Raji (cell line): ENCODE measurements around the gene KIF3C.

Source experiments
- POLR2A ChIP-seq: IDR thresholded peaks from 2 replicates; pipeline ENCODE4 v1.6.1; 2011; ENCODE audit warnings: low read depth, low read length, control low read depth; ENCODE audit not compliant: insufficient read depth

The KIF3C gene

GRCh38 chr2:26002632-26003310 is 20.5 kb upstream of the KIF3C start:
- no peak for TF ChIP-seq POLR2A

- no peak for TF ChIP-seq POLR2A
Measured at GRCh38 chr2:26001743-26002351, 19.6 kb upstream of the KIF3C start.

DNA sequence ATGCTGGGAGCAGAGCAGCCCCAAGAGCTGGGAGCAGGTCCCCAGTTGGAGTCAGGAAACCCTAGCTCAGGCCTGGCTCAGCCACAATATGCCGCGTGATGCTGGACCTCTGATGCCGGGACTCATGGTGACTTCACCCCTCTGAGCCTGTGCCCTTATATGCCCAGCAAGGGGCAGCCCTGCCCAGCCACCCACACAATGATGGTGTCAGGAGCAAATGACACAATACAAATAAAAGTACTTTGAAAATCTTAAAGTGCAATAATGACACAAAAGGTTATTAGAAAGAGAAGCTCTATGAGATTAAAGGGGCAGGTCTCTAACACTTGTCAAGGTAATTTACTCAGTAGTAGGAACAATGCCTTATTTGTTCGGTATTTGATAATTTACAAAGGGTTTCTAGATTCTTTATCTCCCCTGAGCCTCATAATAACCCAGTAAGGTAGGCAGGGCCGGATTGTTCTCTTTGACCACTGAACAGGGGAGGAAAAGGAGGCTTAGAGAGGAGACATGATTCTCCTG is 18.3 kb upstream of the KIF3C start:
- no peak for TF ChIP-seq POLR2A

DNA sequence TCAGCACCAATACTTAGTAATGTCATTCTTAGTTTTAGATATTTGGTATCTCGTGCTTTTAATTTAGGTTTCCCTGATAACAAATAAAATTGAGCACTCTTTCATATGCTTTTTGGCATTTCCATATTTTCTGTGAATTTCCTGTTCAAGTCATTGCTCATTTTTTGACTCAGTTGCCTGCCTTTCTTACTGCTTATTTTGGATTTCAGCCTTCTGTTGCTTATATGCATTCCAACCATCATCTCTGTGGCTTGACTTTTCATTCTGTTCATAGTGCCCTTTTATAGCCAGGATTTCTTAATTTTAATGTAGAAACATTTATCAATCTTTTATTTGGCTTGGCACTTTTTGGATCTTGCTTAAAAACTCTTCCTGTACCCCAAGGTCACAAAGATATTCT is 14.5 kb upstream of the KIF3C start:
- TF ChIP-seq POLR2A = no peak

DNA sequence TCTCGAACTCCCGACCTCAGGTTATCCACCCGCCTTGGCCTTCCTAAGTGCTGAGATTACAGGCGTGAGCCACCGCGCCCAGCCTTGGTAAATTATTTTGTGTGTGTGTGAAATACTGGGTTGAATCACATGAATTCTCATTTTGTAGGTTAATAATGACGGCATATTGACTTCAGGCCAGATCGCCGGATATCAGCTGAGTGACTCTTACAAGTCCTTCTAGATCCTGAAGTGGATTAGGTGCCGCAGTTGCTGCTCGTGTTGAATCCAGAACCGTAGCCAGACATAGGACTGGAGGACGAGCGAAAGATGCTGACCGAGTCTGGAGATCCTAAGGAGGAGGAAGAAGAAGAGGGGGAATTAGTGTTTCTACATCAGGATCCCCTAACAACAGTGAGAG is 12.2 kb upstream of the KIF3C start:
- no peak for TF ChIP-seq POLR2A

DNA sequence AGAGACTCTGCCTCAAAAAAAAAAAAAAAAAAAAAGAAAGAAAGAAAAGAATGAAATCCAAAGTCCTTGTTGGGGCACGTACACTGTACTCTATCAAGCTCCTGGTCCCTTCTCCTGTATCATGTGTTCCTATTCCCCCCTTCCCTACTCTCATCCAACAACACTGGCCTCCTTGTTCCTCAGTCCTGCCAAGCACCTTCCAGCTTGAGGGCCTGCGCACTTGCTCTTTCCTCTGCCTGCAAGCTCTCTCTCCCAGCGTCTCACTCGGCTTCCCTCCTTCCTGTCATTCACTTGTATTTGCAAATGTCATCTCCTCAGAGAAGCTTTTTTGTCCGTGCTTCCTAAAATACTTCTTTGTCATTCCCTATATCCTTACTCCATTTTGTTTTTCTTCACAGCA is 10.8 kb upstream of the KIF3C start:
- TF ChIP-seq POLR2A = no peak

- TF ChIP-seq POLR2A = no peak
Measured at GRCh38 chr2:25992556-25992955, 10.3 kb upstream of the KIF3C start.

DNA sequence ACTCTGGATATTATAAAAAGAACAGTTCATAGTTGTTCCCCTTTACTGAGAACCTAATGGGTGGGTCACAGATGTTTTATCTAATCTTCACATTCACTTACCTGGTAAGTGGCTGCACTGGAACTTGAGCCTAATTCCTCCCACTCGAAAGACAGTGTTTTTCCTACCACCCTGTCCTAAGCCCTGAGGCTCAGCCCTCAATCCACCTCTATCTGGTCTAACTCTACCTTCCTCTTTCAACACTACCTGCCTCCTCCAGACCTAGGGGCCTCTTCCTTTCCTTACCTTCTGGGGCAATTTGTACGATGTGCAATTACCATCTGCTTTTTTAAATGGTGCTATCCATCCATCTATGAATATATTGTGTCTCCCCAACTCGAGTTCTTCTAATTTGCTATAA is 9.7 kb upstream of the KIF3C start:
- TF ChIP-seq POLR2A = no peak

GRCh38 chr2:25989154-25989553 is 6.9 kb upstream of the KIF3C start:
- TF ChIP-seq POLR2A = no peak

DNA sequence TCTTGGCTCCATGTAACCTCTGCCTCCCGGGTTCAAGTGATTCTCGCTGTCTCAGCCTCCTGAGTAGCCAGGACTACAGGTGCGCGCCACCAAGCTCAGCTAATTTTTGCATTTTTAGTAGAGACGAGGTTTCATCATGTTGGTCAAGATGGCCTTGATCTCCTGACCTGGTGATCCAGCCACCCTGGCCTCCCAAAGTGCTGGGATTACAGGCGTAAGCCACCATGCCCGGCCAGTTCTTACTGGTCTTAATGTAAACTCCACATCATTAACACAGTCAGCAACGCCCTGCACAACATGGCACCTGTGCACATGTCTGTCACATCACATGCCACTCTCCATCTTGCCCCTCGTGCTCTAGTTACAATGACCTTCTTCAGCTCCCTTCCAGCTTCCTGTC is 5.8 kb upstream of the KIF3C start:
- no peak for TF ChIP-seq POLR2A

DNA sequence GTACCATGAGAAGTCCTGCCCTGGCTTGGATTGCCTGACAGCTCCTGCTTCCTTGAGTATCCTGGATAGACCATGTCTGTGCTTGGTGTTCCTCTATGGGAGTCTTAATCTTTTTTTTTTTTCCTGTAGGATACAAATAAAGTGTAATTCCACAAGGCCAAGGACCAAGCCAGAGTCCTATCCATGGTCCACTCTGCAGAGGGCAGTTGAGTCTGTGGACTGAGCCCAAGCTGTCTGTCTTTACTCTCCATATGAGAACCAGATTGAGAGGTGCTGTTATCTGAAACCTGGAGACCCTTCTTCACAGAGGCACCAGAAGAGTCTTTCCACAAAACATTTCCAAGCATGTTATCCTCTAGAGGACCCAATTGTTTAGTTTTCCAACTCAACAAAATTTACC is 1.4 kb upstream of the KIF3C start:
- no peak for TF ChIP-seq POLR2A

- no peak for TF ChIP-seq POLR2A
Measured at GRCh38 chr2:25982968-25983280, 627 bp upstream of the KIF3C start.

DNA sequence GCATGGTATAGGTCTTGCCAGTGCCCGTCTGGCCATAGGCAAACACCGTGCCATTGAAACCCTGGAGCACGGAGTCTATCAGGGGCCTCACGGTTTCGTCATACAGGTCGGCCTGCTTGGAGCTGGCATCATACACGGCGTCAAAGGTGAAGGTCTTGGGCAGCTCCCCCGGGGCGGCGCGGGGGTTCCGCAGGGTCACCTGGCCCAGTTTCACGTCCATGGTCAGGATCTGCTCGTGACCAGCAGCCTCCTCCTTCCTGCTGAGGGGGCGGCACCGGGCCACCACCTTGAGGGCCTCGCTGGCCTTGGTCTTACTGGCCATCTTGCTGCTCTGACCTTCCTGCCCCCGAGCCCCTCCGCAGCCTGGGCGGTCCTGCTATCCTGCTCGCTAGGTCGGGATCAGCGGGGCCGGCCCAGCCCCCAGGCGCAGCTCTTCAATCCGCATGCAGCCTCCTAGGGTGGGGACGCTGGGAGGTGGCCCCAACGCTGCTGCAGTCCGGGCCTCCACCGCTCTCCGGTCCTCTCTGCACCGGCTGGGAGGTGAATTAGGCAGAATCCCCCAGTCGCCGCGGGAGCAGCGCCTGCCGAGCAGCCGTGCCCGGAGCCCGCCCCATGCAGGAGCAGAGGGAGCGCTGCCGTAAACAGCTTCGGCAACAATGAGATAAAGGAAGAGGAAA is 563 bp downstream of the KIF3C start:
- no peak for TF ChIP-seq POLR2A

GRCh38 chr2:25980951-25981350 is 1.3 kb downstream of the KIF3C start:
- TF ChIP-seq POLR2A = no peak

DNA sequence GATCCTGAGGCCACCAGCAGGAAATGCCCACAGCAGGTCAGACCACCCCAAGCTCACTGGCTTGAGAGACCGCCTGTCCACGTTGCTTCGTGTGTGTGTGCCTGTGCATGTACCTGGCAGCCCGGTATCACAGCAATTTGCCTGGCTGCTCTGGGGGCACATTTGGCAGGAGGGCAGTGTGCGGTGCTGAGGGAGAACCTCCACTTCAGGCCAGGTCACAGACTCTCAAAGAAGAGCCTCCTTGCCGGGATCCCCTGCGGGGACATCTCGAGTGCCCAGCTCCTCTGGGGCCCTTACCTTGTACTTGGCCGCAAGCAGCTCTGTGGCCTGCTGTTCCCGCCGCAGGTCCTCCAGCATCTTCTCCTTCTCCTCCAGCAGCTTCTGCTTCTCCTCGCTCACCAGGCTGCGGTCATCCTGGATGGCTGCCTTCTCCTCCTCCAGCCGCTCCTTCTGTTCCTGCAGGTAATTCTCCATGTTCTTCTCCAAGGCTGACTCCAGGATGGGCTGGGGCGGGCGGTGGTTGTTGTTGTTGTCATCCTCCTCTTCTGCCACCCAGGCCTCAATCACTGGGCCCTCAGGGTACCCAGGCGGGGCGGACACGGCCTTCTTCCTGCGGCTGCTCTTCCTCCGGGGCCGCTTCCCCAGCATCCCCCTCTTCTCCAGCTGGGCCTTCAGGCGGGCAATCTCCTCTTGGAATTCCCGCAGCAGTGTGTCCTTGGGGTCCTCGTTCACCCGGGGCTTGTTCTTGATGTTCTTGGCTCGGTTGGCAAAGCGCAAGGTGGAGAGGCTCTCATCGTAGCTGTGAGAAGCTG is 2.0 kb downstream of the KIF3C start:
- TF ChIP-seq POLR2A = no peak

- TF ChIP-seq POLR2A = no peak
Measured at GRCh38 chr2:25979001-25979400, 3.3 kb downstream of the KIF3C start.

GRCh38 chr2:25977768-25978167 is 4.5 kb downstream of the KIF3C start:
- TF ChIP-seq POLR2A = no peak
